ENCODE measurements around the gene PEX11A.

- TF ChIP-seq POLR2AphosphoS5 (IDR thresholded peaks at IDR 0.05): no peak
- TF ChIP-seq POLR2A (IDR thresholded peaks at IDR 0.05): no peak
- TF ChIP-seq CTCF (IDR thresholded peaks at IDR 0.05): no peak
Observed at GRCh38 chr15:89670971-89671560, 19.5 kb downstream of the PEX11A start.
